H9 (cell line): Measurements from ENCODE around the gene PAH. TPM values are rescaled to one million over a fixed set of nuclear protein-coding genes. Genes with fewer than 3 reads are reported as not detected.

Experiments
- DNase-seq: peaks from one replicate; pipeline ENCODE4 v3.0.0-alpha.2; 2017
- H2AFZ ChIP-seq: one replicate; pipeline ENCODE4 v1.6.1; 2013; ENCODE audit warnings: mild to moderate bottlenecking, low read length, control low read depth, moderate library complexity
- H2AK5ac ChIP-seq: 2 replicates; pipeline ENCODE4 v1.6.1; 2013; ENCODE audit warnings: low read length, control low read depth, mixed read lengths; ENCODE audit not compliant: insufficient read length
- H2BK120ac ChIP-seq: one replicate; pipeline ENCODE4 v1.6.1; 2013; ENCODE audit warnings: low read depth, mild to moderate bottlenecking, low read length, control low read depth, inconsistent platforms; ENCODE audit not compliant: poor library complexity, severe bottlenecking
- H2BK12ac ChIP-seq: 2 replicates; pipeline ENCODE4 v1.6.1; 2013; ENCODE audit warnings: low read length, control low read depth, mixed read lengths, low read depth; ENCODE audit not compliant: insufficient read length
- H2BK15ac ChIP-seq: 2 replicates; pipeline ENCODE4 v1.6.1; 2013; ENCODE audit warnings: low read depth, low read length, control low read depth
- H2BK20ac ChIP-seq: one replicate; pipeline ENCODE4 v1.6.1; 2013; ENCODE audit warnings: low read depth, mild to moderate bottlenecking, low read length, control low read depth, inconsistent platforms; ENCODE audit not compliant: poor library complexity, severe bottlenecking
- H2BK5ac ChIP-seq: 2 replicates; pipeline ENCODE4 v1.6.1; 2013; ENCODE audit warnings: low read length, control low read depth, mixed read lengths; ENCODE audit not compliant: insufficient read length
- H3K14ac ChIP-seq: 2 replicates; pipeline ENCODE4 v1.6.1; 2013; ENCODE audit warnings: low read length, control low read depth; ENCODE audit not compliant: insufficient read depth
- H3K18ac ChIP-seq: 2 replicates; pipeline ENCODE4 v1.6.1; 2013; ENCODE audit warnings: low read depth, mild to moderate bottlenecking, mixed read lengths, low read length, control low read depth; ENCODE audit not compliant: insufficient read length
- H3K23ac ChIP-seq: 2 replicates; pipeline ENCODE4 v1.6.1; 2013; ENCODE audit warnings: low read length, control low read depth, mixed read lengths, low read depth; ENCODE audit not compliant: insufficient read length
- H3K23me2 ChIP-seq: 2 replicates; pipeline ENCODE4 v1.6.1; 2013; ENCODE audit warnings: low read depth, mild to moderate bottlenecking, mixed read lengths, low read length, control low read depth; ENCODE audit not compliant: insufficient read length, poor library complexity, severe bottlenecking
- H3K27ac ChIP-seq: 2 replicates; pipeline ENCODE4 v1.5.1; 2013; ENCODE audit warnings: low read length, control low read depth, mixed read lengths, low read depth; ENCODE audit not compliant: insufficient read length
- H3K27me3 ChIP-seq: 2 replicates; pipeline ENCODE4 v1.6.1; 2013; ENCODE audit warnings: low read length, control low read depth, inconsistent platforms; ENCODE audit not compliant: insufficient read depth
- H3K4ac ChIP-seq: 2 replicates; pipeline ENCODE4 v1.6.1; 2013; ENCODE audit warnings: low read depth, mild to moderate bottlenecking, control low read depth, inconsistent platforms, low read length, moderate library complexity
- H3K4me1 ChIP-seq: 2 replicates; pipeline ENCODE4 v1.6.1; 2013; ENCODE audit warnings: low read length, control low read depth, inconsistent platforms; ENCODE audit not compliant: insufficient read depth
- H3K4me2 ChIP-seq: 2 replicates; pipeline ENCODE4 v1.6.1; 2013; ENCODE audit warnings: low read length, control low read depth, mixed read lengths; ENCODE audit not compliant: insufficient read length, insufficient read depth
- H3K56ac ChIP-seq: 2 replicates; pipeline ENCODE4 v1.6.1; 2013; ENCODE audit warnings: low read depth, mild to moderate bottlenecking, mixed read lengths, low read length, control low read depth; ENCODE audit not compliant: insufficient read length
- H3K79me1 ChIP-seq: 2 replicates; pipeline ENCODE4 v1.6.1; 2013; ENCODE audit warnings: low read depth, mild to moderate bottlenecking, moderate library complexity, low read length, control low read depth, inconsistent platforms; ENCODE audit not compliant: insufficient read depth, poor library complexity, severe bottlenecking
- H3K79me2 ChIP-seq: 2 replicates; pipeline ENCODE4 v1.6.1; 2013; ENCODE audit warnings: low read length, control low read depth, inconsistent platforms; ENCODE audit not compliant: insufficient read depth
- H3K9ac ChIP-seq: 2 replicates; pipeline ENCODE4 v1.6.1; 2013; ENCODE audit warnings: low read length, control low read depth, mixed read lengths; ENCODE audit not compliant: insufficient read length; ENCODE audit errors: extremely low read depth
- H3K9me3 ChIP-seq: one replicate; pipeline ENCODE4 v1.6.1; 2013; ENCODE audit warnings: low read depth, low read length, inconsistent platforms; ENCODE audit not compliant: control insufficient read depth
- H3T11ph ChIP-seq: one replicate; pipeline ENCODE4 v1.6.1; 2013; ENCODE audit warnings: mild to moderate bottlenecking, low read length, control low read depth, inconsistent platforms
- H4K20me1 ChIP-seq: one replicate; pipeline ENCODE4 v1.6.1; 2013; ENCODE audit not compliant: control insufficient read depth, insufficient read length, insufficient read depth
- H4K5ac ChIP-seq: 2 replicates; pipeline ENCODE4 v1.6.1; 2013; ENCODE audit warnings: low read depth, mild to moderate bottlenecking, mixed read lengths, low read length, control low read depth; ENCODE audit not compliant: insufficient read length
- H4K8ac ChIP-seq: replicated peaks from 2 replicates; pipeline ENCODE4 v1.6.1; 2013; ENCODE audit warnings: low read length, control low read depth, mixed read lengths, low read depth; ENCODE audit not compliant: insufficient read length
- H4K91ac ChIP-seq: 2 replicates; pipeline ENCODE4 v1.6.1; 2013; ENCODE audit warnings: low read depth, mild to moderate bottlenecking, moderate library complexity, mixed read lengths, low read length, control low read depth; ENCODE audit not compliant: insufficient read length
- H3K27ac Mint-ChIP-seq, 3 experiments: 2 replicates in 2 of 3; 3 replicates in 1 of 3; pipeline ENCODE4 v1.8.0; 2020 to 2021; ENCODE audit warnings: mixed read lengths in 3 of 3, mild to moderate bottlenecking in 1 of 3, moderate library complexity in 1 of 3
- H3K27me3 Mint-ChIP-seq: 2 replicates; pipeline ENCODE4 v1.8.0; 2021; ENCODE audit warnings: low read depth, mild to moderate bottlenecking, moderate library complexity, mixed read lengths
- H3K36me3 Mint-ChIP-seq, 3 experiments: 2 replicates in 2 of 3; 3 replicates in 1 of 3; pipeline ENCODE4 v1.8.0; 2020 to 2021; ENCODE audit warnings: low read depth in 3 of 3, mixed read lengths in 3 of 3; ENCODE audit not compliant: insufficient read depth in 1 of 3
- H3K4me1 Mint-ChIP-seq, 2 experiments: 2 replicates each; pipeline ENCODE4 v1.8.0; 2020; ENCODE audit warnings: mixed read lengths in 2 of 2
- H3K4me3 Mint-ChIP-seq, 2 experiments: 2 replicates in 1 of 2; 3 replicates in 1 of 2; pipeline ENCODE4 v1.8.0; 2020 to 2021; ENCODE audit warnings: mild to moderate bottlenecking in 2 of 2, mixed read lengths in 2 of 2, moderate library complexity in 1 of 2
- H3K9me3 Mint-ChIP-seq, 2 experiments: 2 replicates in 1 of 2; 3 replicates in 1 of 2; pipeline ENCODE4 v1.8.0; 2020; ENCODE audit warnings: mild to moderate bottlenecking in 2 of 2, mixed read lengths in 2 of 2, moderate library complexity in 1 of 2
- WGBS: extraction: QIAGEN DNeasy Blood & Tissue Kit; methylation state at CpG from one replicate; pipeline ENCODE4 v1.1.7; 2013; ENCODE audit warnings: missing lambda C conversion rate, low lambda C conversion rate, mixed read lengths; ENCODE audit not compliant: insufficient read length; ENCODE audit errors: extremely low coverage; 5-methylcytosine and 5-hydroxymethylcytosine counted together
- total RNA-seq: library from RNA; stranded (reverse); gene quantifications from 2 replicates; pipeline ENCODE4 v1.2.1, GENCODE V29; 2021
- TF ChIP-seq, protein P1 (sequence below): fragments of 200-600 bp; sonication (generic); conservative IDR thresholded peaks from 3 replicates; pipeline ENCODE4 v1.8.0; 2021; ENCODE audit warnings: antibody characterized with exemption, mild to moderate bottlenecking

Gene PAH
- total RNA-seq, 1 experiment from 2014 or later, result 6.1 TPM

DNA sequence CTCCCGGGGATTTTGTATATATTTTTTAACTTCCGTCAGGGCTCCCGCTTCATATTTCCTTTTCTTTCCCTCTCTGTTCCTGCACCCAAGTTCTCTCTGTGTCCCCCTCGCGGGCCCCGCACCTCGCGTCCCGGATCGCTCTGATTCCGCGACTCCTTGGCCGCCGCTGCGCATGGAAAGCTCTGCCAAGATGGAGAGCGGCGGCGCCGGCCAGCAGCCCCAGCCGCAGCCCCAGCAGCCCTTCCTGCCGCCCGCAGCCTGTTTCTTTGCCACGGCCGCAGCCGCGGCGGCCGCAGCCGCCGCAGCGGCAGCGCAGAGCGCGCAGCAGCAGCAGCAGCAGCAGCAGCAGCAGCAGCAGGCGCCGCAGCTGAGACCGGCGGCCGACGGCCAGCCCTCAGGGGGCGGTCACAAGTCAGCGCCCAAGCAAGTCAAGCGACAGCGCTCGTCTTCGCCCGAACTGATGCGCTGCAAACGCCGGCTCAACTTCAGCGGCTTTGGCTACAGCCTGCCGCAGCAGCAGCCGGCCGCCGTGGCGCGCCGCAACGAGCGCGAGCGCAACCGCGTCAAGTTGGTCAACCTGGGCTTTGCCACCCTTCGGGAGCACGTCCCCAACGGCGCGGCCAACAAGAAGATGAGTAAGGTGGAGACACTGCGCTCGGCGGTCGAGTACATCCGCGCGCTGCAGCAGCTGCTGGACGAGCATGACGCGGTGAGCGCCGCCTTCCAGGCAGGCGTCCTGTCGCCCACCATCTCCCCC, 41.2 kb upstream of the PAH start:
- H3K27me3 Mint-ChIP-seq, result peaks cover 99% of the 10 kb centered on the region
- no peak overlapping the region for H3K27ac Mint-ChIP-seq
- Histone ChIP-seq H3K9ac (no peak overlapping the region), H2AK5ac (no peak overlapping the region), H3T11ph (no peak overlapping the region), H3K27ac (no peak overlapping the region), H3K79me1 (no peaks in the 10 kb centered on the region), H3K14ac (no peak overlapping the region), H4K91ac (no peak overlapping the region), H3K4me2 (peak overlapping the region; percentile 56), H2BK120ac (no peak overlapping the region), H2BK20ac (no peak overlapping the region), H2AFZ (no peak overlapping the region), H4K20me1 (no peaks in the 10 kb centered on the region), H3K18ac (no peak overlapping the region), H2BK12ac (no peak overlapping the region), H4K5ac (no peak overlapping the region), H3K56ac (no peak overlapping the region), H2BK5ac (no peak overlapping the region), H3K79me2 (no peaks in the 10 kb centered on the region), H3K23me2 (peaks cover 16% of the 10 kb centered on the region), H3K23ac (no peak overlapping the region), H3K4me1 (peaks cover 5% of the 10 kb centered on the region; the same call in 1 of the 2 replicates), H4K8ac (no peak overlapping the region), H3K27me3 (peaks cover 86% of the 10 kb centered on the region), H3K4ac (no peak overlapping the region), H3K9me3 (peaks cover under 1% of the 10 kb centered on the region), H2BK15ac (no peak overlapping the region)
- H3K36me3 Mint-ChIP-seq, result peaks cover 0 to 2% (median 1%) of the 10 kb centered on the region in 3 experiments; a peak in 3 of 7 replicates
- peak overlapping the region; percentile 66 to 92 for H3K4me3 Mint-ChIP-seq
- no CpG with 5 or more reads among the region's 83 CpGs for WGBS
- peaks cover 3% of the 10 kb centered on the region in 2 experiments for H3K9me3 Mint-ChIP-seq
- peak; percentile 90 for DNase-seq
- TF ChIP-seq, protein P1, sequence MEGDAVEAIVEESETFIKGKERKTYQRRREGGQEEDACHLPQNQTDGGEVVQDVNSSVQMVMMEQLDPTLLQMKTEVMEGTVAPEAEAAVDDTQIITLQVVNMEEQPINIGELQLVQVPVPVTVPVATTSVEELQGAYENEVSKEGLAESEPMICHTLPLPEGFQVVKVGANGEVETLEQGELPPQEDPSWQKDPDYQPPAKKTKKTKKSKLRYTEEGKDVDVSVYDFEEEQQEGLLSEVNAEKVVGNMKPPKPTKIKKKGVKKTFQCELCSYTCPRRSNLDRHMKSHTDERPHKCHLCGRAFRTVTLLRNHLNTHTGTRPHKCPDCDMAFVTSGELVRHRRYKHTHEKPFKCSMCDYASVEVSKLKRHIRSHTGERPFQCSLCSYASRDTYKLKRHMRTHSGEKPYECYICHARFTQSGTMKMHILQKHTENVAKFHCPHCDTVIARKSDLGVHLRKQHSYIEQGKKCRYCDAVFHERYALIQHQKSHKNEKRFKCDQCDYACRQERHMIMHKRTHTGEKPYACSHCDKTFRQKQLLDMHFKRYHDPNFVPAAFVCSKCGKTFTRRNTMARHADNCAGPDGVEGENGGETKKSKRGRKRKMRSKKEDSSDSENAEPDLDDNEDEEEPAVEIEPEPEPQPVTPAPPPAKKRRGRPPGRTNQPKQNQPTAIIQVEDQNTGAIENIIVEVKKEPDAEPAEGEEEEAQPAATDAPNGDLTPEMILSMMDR, result no peak; the same call in 2 of the 3 replicates
- peaks cover 41 to 64% of the 10 kb centered on the region in 2 experiments for H3K4me1 Mint-ChIP-seq
